A549 (cell line): ENCODE measurements around the gene LAMA3. TPM values are rescaled to one million over a fixed set of nuclear protein-coding genes. Genes with fewer than 3 reads are reported as not detected.

ENCODE experiments used
- ATAC-seq, 2 experiments: fragments of 200-7000 bp in 1 of 2; fragments of >200 bp in 1 of 2; cut with Nextera tagmentation in 1 of 2; cut with Tn5 transposase in 1 of 2; 3 replicates each; pipeline versions ENCODE4 v1.8.0 to v1.9.1; 2018 to 2020; ENCODE audit warnings: mild to moderate bottlenecking in 1 of 2, moderate library complexity in 1 of 2
- CTCF ChIA-PET: fragments of 300-600 bp; sonication (Branson Sonifier 250); formaldehyde crosslinking; extraction: SDS; loops from one replicate; lab custom pipeline; 2021; ENCODE audit warnings: antibody characterized with exemption, inconsistent platforms; lab: Yijun Ruan, JAX
- POLR2A ChIA-PET: fragments of 350-600 bp; formaldehyde crosslinking; extraction: SDS; loops from one replicate; lab custom pipeline; 2021; ENCODE audit warnings: antibody characterized with exemption, inconsistent platforms; lab: Yijun Ruan, JAX
- DNase-seq, 2 experiments: peaks; one replicate each; pipeline versions ENCODE4 v3.0.0 to v3.0.0-alpha.2; 2011 to 2016; ENCODE audit warnings: low read depth in 1 of 2, low spot score in 1 of 2
- FAIRE-seq: peaks from 2 replicates; lab custom pipeline; 2011; peaks lifted over from hg19 to GRCh38; lab: Jason Lieb, UNC
- H3K27ac ChIP-seq, 2 experiments: fragments of >200 bp; sonication (Bioruptor Twin); formaldehyde crosslinking; 3 replicates each; pipeline ENCODE4 v1.5.1; 2016 to 2017
- H3K4me1 ChIP-seq: fragments of >200 bp; sonication (Bioruptor Twin); formaldehyde crosslinking; 3 replicates; pipeline ENCODE4 v1.6.1; 2016
- H3K4me2 ChIP-seq: fragments of >200 bp; sonication (Bioruptor Twin); formaldehyde crosslinking; 3 replicates; pipeline ENCODE4 v1.6.1; 2016
- H3K4me3 ChIP-seq: fragments of >200 bp; sonication (Bioruptor Twin); formaldehyde crosslinking; 3 replicates; pipeline ENCODE4 v1.5.1; 2016
- H3K9me3 ChIP-seq: fragments of >200 bp; sonication (Bioruptor Twin); formaldehyde crosslinking; 3 replicates; pipeline ENCODE4 v1.6.1; 2016
- BHLHE40 ChIP-seq: IDR thresholded peaks from 2 replicates; pipeline ENCODE4 v1.6.1; 2012; ENCODE audit warnings: low read depth, low read length, inconsistent platforms
- CEBPB ChIP-seq, 2 experiments: fragments of >200 bp in 1 of 2; sonication (Bioruptor Twin) in 1 of 2; formaldehyde crosslinking in 1 of 2; IDR thresholded peaks; 2 replicates each; pipeline ENCODE4 v1.6.1; 2012 to 2016
- CHD2 ChIP-seq: fragments of 150-350 bp; IDR thresholded peaks from 2 replicates; pipeline ENCODE4 v1.6.1; 2014; ENCODE audit warnings: low read length; ENCODE audit not compliant: partially characterized antibody
- EP300 ChIP-seq, 2 experiments: fragments of >200 bp; sonication (Bioruptor Twin); formaldehyde crosslinking; IDR thresholded peaks; 2 replicates in 1 of 2; 3 replicates in 1 of 2; pipeline ENCODE4 v1.6.1; 2016 to 2017
- FOSL2 ChIP-seq, 2 experiments: fragments of 450-650 bp in 1 of 2; fragments of >200 bp in 1 of 2; sonication (Bioruptor Twin) in 1 of 2; formaldehyde crosslinking; IDR thresholded peaks; 2 replicates each; pipeline versions ENCODE4 v1.5.0 to v1.6.1; 2016 to 2020; ENCODE audit warnings: mild to moderate bottlenecking in 1 of 2, moderate library complexity in 1 of 2
- GATA3 ChIP-seq: IDR thresholded peaks from 2 replicates; pipeline ENCODE4 v1.6.1; 2012; ENCODE audit warnings: borderline replicate concordance
- HDAC2 ChIP-seq: fragments of 200-600 bp; sonication (generic); IDR thresholded peaks from 2 replicates; pipeline ENCODE4 v1.6.1; 2016
- HEYL ChIP-seq: fragments of 250-450 bp; sonication (Bioruptor Pico); IDR thresholded peaks from 2 replicates; pipeline ENCODE4 v1.8.0; 2021; ENCODE audit warnings: mild to moderate bottlenecking, moderate library complexity
- HOXA7 ChIP-seq: fragments of 250-450 bp; sonication (Bioruptor Pico); IDR thresholded peaks from 2 replicates; pipeline ENCODE4 v1.5.0; 2020; ENCODE audit warnings: mild to moderate bottlenecking, moderate library complexity
- HOXB13 ChIP-seq: fragments of 250-450 bp; sonication (Bioruptor Pico); IDR thresholded peaks from 2 replicates; pipeline ENCODE4 v1.5.0; 2020; ENCODE audit warnings: low read depth, mild to moderate bottlenecking, moderate library complexity
- JUN ChIP-seq, 2 experiments: fragments of >200 bp; sonication (Bioruptor Twin); formaldehyde crosslinking; IDR thresholded peaks; 2 replicates in 1 of 2; 3 replicates in 1 of 2; pipeline ENCODE4 v1.6.1; 2016 to 2017
- JUNB ChIP-seq: fragments of >200 bp; sonication (Bioruptor Twin); formaldehyde crosslinking; IDR thresholded peaks from 2 replicates; pipeline ENCODE4 v1.6.1; 2016
- MAFK ChIP-seq: fragments of 450-650 bp; IDR thresholded peaks from 2 replicates; pipeline ENCODE4 v1.6.1; 2014; ENCODE audit not compliant: partially characterized antibody
- NPAS2 ChIP-seq: fragments of 250-450 bp; sonication (Bioruptor Pico); IDR thresholded peaks from 2 replicates; pipeline ENCODE4 v1.8.0; 2022; ENCODE audit warnings: mild to moderate bottlenecking, moderate library complexity, borderline replicate concordance
- NR3C1 ChIP-seq: fragments of >200 bp; sonication (Bioruptor Twin); formaldehyde crosslinking; IDR thresholded peaks from 3 replicates; pipeline ENCODE4 v1.6.1; 2017
- POLR2AphosphoS2 ChIP-seq: conservative IDR thresholded peaks from 2 replicates; pipeline ENCODE4 v1.6.1; 2012; ENCODE audit warnings: low read length, improper control_type of control experiment, inconsistent platforms
- RAD21 ChIP-seq, 2 experiments: fragments of >200 bp in 1 of 2; sonication (Bioruptor Twin) in 1 of 2; formaldehyde crosslinking in 1 of 2; IDR thresholded peaks in 1 of 2; conservative IDR thresholded peaks in 1 of 2; 2 replicates in 1 of 2; 3 replicates in 1 of 2; pipeline ENCODE4 v1.6.1; 2012 to 2018; ENCODE audit warnings: inconsistent platforms in 1 of 2
- RCOR1 ChIP-seq: fragments of 150-350 bp; IDR thresholded peaks from 2 replicates; pipeline ENCODE4 v1.6.1; 2014; ENCODE audit warnings: antibody characterized with exemption, low read length, low read depth
- SMC3 ChIP-seq: fragments of >200 bp; sonication (Bioruptor Twin); formaldehyde crosslinking; IDR thresholded peaks from 3 replicates; pipeline ENCODE4 v1.6.1; 2018; ENCODE audit warnings: inconsistent platforms
- ZFP36 ChIP-seq: fragments of 450-650 bp; IDR thresholded peaks from 2 replicates; pipeline ENCODE4 v1.6.1; 2014; ENCODE audit warnings: borderline replicate concordance; ENCODE audit not compliant: partially characterized antibody
- WGBS: methylation state at CpG from one replicate; pipeline ENCODE4 v1.1.6; 2017; ENCODE audit errors: missing lambda C conversion rate; 5-methylcytosine and 5-hydroxymethylcytosine counted together
- polyA plus RNA-seq, 4 experiments: library from polyadenylated mRNA; depleted of rRNA in 3 of 4; stranded (reverse); fragments of >200 nt; fragmentation: RNase III in 1 of 4; extraction: RNeasy Plus Mini Kit Qiagen cat#74134 plus additional on column Dnase treatment in 1 of 4; gene quantifications; 2 replicates in 3 of 4; 3 replicates in 1 of 4; pipeline ENCODE4 v1.2.3, GENCODE V29; 2011 to 2017
- TF ChIP-seq, protein P1 (sequence below): fragments of 200-600 bp; sonication (generic); IDR thresholded peaks from 2 replicates; pipeline ENCODE4 v1.6.1; 2016; ENCODE audit warnings: antibody characterized with exemption, mild to moderate bottlenecking, moderate library complexity
- TF ChIP-seq, protein P2 (sequence below): fragments of >200 bp; sonication (Bioruptor Twin); formaldehyde crosslinking; IDR thresholded peaks from 2 replicates; pipeline ENCODE4 v1.6.1; 2016
- TF ChIP-seq, protein P3 (sequence below): IDR thresholded peaks from 2 replicates; pipeline ENCODE4 v1.6.1; 2012
- TF ChIP-seq, protein P4 (sequence below): fragments of 150-350 bp; IDR thresholded peaks from 2 replicates; pipeline ENCODE4 v1.6.1; 2014; ENCODE audit warnings: low read depth, mild to moderate bottlenecking, low read length

The LAMA3 gene
- polyA plus RNA-seq, 2 of the 4 experiments (the other 2 are of a cell fraction): 18.2 to 31.0 TPM

DNA sequence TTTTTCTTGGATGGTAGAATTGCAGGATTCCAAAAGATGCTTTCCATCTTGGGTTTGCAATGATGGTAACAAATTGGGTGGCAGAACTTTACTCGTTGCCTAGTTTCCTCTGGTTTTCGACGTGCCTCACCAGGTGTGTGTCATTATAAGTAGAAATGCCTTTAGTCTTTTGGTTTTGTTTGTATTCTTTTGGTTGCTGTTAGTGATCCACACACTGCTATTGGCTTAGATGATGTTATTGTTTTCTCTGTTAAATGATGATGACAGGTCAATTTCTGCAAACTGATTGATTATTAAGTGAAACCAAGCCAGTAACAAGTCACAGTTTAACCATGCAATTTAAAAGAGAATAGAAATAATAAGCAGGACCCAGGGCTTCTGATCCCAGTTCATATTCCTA is 6.1 kb upstream of the LAMA3 start (continued):
- TF ChIP-seq, protein P1, sequence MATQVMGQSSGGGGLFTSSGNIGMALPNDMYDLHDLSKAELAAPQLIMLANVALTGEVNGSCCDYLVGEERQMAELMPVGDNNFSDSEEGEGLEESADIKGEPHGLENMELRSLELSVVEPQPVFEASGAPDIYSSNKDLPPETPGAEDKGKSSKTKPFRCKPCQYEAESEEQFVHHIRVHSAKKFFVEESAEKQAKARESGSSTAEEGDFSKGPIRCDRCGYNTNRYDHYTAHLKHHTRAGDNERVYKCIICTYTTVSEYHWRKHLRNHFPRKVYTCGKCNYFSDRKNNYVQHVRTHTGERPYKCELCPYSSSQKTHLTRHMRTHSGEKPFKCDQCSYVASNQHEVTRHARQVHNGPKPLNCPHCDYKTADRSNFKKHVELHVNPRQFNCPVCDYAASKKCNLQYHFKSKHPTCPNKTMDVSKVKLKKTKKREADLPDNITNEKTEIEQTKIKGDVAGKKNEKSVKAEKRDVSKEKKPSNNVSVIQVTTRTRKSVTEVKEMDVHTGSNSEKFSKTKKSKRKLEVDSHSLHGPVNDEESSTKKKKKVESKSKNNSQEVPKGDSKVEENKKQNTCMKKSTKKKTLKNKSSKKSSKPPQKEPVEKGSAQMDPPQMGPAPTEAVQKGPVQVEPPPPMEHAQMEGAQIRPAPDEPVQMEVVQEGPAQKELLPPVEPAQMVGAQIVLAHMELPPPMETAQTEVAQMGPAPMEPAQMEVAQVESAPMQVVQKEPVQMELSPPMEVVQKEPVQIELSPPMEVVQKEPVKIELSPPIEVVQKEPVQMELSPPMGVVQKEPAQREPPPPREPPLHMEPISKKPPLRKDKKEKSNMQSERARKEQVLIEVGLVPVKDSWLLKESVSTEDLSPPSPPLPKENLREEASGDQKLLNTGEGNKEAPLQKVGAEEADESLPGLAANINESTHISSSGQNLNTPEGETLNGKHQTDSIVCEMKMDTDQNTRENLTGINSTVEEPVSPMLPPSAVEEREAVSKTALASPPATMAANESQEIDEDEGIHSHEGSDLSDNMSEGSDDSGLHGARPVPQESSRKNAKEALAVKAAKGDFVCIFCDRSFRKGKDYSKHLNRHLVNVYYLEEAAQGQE: no peak

DNA sequence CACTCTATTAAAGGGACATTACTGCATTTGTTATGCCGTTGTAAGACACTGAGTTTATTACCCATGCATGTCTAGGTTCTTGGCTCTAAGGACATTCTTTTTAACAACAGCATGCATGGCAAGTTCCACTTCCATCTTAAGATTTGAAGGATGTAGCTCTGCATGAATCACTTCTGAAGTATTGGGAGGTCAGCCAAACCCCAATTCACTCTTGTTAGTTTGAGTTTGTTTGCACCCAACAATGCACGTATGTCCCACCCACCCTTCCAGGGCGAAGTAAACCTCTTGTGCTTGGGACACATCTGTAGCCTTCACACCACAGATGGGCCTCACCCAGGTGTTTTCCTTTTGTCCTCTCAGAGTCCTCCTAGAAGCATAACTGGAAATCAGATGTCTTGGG is 5.6 kb upstream of the LAMA3 start:
- ChIA-PET CTCF (interaction anchor here (1.3 to 1.9 kb wide), 2 partner anchors 12 to 62 kb away, joined by 3 to 8 read pairs; no protein-coding TSS in a partner anchor), POLR2A (interaction anchor here (1.5 kb wide), 1 partner anchor 18 kb away, joined by 3 read pairs; no protein-coding TSS in a partner anchor)
- 30% methylated on average over 3 of the region's 3 CpGs for WGBS
- peaks cover 17% of the 10 kb centered on the region for H3K4me1 ChIP-seq
- H3K27ac ChIP-seq: peak overlapping the region; percentile 73 to 74
- FAIRE-seq: no peak
- no peak for DNase-seq
- peaks cover 5% of the 10 kb centered on the region; the same call in 2 of the 3 replicates for H3K9me3 ChIP-seq
- TF ChIP-seq JUN (IDR thresholded peaks at IDR 0.05) (no peak), HEYL (CRISPR knock-in tag) (no peak), RCOR1 (no peak), BHLHE40 (no peak), CEBPB (IDR thresholded peaks at IDR 0.05) (no peak), RAD21 (conservative IDR thresholded peaks at IDR 0.05 in 1 of 2, IDR thresholded peaks at IDR 0.05 in 1 of 2) (no peak), POLR2AphosphoS2 (no peak), CHD2 (no peak), HDAC2 (no peak)
- no peak overlapping the region for H3K4me3 ChIP-seq
- 0 out of 3 replicates have a peak overlapping the region, but pooled peaks have one; percentile 50 for H3K4me2 ChIP-seq
- no peak for ATAC-seq

DNA sequence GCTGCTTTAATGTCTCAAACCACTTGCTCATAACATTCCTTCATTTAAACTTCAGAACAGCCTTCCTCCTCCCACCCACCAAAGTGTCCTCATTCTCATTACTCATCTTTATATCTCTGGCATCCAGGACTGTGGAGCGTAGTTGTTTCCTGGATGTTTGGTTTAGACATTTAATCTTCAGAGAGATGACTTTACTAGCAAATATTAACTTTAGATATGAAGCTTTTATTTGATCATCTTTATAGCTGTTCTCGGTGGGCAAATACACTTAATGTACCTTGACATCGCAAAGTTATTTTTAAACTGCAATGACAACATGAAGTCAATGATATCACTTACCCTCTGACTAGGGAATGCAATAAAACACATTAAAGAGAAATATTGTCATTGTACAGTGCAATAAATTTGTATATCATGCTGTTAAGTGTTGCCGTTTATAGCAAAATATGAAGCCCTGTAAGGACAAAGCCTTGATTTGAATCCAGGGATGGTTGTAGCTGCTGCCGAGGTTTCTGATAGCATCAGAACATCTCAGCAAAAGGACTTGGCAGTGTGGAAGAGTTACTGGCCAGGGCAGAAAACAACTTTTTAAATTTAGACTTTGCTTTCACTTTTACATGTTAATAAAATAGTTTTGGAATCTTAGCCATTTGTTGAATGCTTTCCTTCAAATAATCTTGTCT is 4.6 kb upstream of the LAMA3 start:
- H3K27ac ChIP-seq: peak overlapping the region; percentile 73 to 74
- H3K4me1 ChIP-seq: peaks cover 18% of the 10 kb centered on the region
- H3K9me3 ChIP-seq: peaks cover 5% of the 10 kb centered on the region; the same call in 2 of the 3 replicates
- POLR2A ChIA-PET: interaction anchor here (1.0 to 1.5 kb wide), 3 partner anchors 10 to 55 kb away, joined by 3 to 4 read pairs (median 3); no protein-coding TSS in a partner anchor
- H3K4me3 ChIP-seq: no peak overlapping the region
- CTCF ChIA-PET: interaction anchor here (0.7 to 1.9 kb wide), 5 partner anchors 11 to 126 kb away, joined by 3 to 8 read pairs (median 3); no protein-coding TSS in a partner anchor
- ATAC-seq (peak; percentile 78 to 85), FAIRE-seq (peak; percentile 49), DNase-seq (peak; percentile 62 to 87)
- WGBS: under 1% methylated on average over 5 of the region's 5 CpGs
- TF ChIP-seq FOSL2 (IDR thresholded peaks at IDR 0.05) (peak; percentile 68; the same call in 1 of the 2 replicates), FOSL2 (CRISPR knock-in tag; IDR thresholded peaks at IDR 0.05) (peak; percentile 85), MAFK (peak; percentile 2), EP300 (IDR thresholded peaks at IDR 0.05) (peak; percentile 71 to 72; a peak in 3 of 5 replicates), RAD21 (conservative IDR thresholded peaks at IDR 0.05 in 1 of 2, IDR thresholded peaks at IDR 0.05 in 1 of 2) (peak; percentile 3 to 23; a peak in 1 of 5 replicates), RCOR1 (no peak), CEBPB (IDR thresholded peaks at IDR 0.05) (peak; percentile 46 to 62; a peak in 3 of 4 replicates), NPAS2 (CRISPR knock-in tag) (no peak), HOXA7 (CRISPR knock-in tag) (no peak), JUNB (peak; percentile 93), GATA3 (peak; percentile 97), ZFP36 (peak; percentile 76), JUN (IDR thresholded peaks at IDR 0.05) (peak; percentile 83 to 95), NR3C1 (no peak), SMC3 (0 out of 3 replicates have a peak, but pooled peaks have one; percentile 16), HOXB13 (CRISPR knock-in tag) (peak; percentile 65; the same call in 1 of the 2 replicates)
- TF ChIP-seq, protein P2, sequence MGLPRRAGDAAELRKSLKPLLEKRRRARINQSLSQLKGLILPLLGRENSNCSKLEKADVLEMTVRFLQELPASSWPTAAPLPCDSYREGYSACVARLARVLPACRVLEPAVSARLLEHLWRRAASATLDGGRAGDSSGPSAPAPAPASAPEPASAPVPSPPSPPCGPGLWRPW: peak; percentile 45; the same call in 1 of the 2 replicates
- TF ChIP-seq, protein P3, sequence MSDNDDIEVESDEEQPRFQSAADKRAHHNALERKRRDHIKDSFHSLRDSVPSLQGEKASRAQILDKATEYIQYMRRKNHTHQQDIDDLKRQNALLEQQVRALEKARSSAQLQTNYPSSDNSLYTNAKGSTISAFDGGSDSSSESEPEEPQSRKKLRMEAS: 0 out of 2 replicates have a peak, but pooled peaks have one; percentile 34
- TF ChIP-seq, protein P4, sequence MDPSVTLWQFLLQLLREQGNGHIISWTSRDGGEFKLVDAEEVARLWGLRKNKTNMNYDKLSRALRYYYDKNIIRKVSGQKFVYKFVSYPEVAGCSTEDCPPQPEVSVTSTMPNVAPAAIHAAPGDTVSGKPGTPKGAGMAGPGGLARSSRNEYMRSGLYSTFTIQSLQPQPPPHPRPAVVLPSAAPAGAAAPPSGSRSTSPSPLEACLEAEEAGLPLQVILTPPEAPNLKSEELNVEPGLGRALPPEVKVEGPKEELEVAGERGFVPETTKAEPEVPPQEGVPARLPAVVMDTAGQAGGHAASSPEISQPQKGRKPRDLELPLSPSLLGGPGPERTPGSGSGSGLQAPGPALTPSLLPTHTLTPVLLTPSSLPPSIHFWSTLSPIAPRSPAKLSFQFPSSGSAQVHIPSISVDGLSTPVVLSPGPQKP: no peak
- peak overlapping the region; percentile 61 for H3K4me2 ChIP-seq
